HG03066 (cell line): Measurements from ENCODE around the gene SCAPER.
"Not testable (repeated sequence)": the region's sequence is repeated elsewhere in the genome, so short reads cannot be mapped to it uniquely, and the experiment has no call there.

ENCODE experiments used
- ATAC-seq: cut with Tn5 transposase; IDR thresholded peaks from one replicate; pipeline ENCODE4 v1.9.1; 2021; ENCODE audit warnings: low read depth; ENCODE audit not compliant: unreplicated experiment

Gene SCAPER

DNA sequence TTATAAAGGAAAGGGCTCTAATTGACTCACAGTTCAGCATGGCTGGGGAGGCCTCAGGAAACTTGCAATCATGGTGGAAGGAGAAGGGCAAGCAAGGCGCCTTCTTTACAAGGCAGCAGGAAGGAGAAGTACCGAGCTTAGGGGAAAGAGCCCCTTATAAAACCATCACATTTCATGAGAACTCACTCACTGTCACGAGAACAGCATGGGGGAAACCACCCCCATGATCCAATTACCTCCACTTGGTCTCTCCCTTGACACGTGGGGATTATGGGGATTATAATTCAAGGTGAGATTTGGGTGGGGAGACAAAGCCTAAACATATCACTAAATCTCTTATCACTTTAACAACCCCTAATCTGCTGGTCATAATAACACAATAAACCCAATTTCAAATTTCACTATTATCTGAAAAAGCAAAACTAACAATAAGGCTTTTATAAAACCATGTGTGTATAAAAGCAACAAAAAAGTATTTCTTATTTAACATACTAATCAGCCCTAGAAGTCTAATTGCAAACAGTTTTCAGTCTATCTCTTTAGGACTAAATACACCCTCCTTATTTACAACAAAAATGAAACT, 43.2 kb downstream of the SCAPER start:
- no peak for ATAC-seq

DNA sequence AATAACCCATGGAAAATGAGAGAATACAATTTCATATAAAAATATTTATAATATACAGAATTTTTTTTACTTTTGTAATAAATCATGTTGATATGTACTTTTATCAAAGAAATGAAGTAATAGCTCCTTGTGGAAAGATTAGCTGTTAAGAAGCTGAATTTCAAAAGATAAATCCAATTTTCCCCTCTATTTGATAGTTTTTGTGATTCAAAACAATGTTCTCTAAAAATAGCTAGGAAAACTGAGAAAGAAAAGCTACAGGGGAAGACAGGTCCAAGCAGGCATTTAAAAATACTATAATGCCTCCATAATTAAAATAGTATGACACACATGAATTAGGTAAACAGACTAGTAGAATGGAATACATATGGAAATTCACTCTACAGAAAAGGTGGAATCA, 44.9 kb downstream of the SCAPER start:
- no peak for ATAC-seq

DNA sequence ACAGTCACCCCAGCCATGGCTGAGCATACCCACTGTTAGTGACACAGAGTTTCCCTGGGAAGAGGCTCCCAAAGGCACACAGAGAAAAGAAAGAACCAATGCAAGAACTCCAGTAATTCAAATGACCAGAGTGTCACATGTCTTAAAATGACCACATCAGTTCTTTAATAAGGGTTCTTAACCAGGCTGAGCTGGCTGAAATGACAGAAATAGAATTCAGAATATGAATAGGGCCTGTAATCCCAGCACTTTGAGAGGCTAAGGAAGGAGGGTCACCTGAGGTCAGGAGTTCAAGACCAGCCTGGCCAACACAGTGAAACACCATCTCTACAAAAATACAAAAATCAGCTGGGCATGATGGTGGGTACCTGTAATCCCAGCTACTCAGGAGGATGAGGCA, 54.8 kb downstream of the SCAPER start:
- ATAC-seq: not testable (repeated sequence)

DNA sequence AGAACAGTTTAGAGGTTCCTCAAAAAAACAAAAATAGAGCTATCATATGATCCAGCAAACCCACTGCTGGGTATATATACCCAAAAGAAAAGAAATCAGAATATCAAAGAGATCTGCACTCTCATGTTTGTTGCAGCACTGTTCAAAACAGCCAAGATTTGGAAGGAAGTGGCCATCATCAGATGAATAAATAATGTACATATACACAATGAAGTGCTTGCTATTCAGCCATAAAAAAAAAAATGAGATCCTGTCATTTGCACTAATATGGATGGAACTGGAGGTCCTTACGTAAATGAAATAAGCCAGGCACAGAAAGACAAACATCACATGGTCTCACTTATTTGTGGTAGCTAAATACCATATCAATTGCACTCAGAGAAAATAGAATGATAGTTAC, 58.4 kb downstream of the SCAPER start:
- ATAC-seq: no peak

DNA sequence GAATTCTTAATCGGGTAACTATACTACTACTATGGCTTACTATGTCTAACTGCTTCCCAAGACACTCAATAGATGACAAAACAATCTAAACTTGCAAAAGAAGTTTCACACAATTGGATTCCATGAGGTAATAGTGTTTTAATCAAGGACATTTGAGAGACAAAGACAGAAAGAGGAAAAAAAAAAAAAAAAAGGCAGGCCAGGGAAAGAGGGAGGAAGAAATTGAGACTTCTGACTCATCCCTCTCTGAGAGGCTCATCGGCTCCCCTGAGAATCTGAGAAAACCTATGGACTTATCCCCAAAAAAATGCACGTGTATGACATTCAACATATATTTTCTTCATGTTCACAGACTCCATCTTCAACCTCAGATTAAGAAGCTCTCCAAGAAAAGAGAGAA, 61.0 kb downstream of the SCAPER start:
- no peak for ATAC-seq

DNA sequence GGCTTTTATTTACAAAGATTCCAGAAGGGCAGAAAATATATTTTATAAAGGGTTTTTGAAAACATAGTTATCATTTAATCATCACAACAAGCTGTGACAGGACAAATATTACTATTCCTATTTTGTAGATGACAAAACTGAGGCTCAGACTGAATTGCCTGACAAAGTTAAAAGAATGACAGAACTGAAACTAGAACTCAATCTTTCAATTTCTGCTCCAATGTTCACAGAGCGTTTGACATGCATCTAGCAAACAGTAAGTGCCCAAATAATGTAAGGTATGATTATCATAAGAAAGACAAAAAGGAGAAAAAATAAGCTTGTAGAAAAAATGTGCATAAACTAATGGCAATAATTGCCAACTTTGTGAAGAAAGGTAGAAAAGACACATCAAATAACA, 61.9 kb downstream of the SCAPER start:
- ATAC-seq: no peak

DNA sequence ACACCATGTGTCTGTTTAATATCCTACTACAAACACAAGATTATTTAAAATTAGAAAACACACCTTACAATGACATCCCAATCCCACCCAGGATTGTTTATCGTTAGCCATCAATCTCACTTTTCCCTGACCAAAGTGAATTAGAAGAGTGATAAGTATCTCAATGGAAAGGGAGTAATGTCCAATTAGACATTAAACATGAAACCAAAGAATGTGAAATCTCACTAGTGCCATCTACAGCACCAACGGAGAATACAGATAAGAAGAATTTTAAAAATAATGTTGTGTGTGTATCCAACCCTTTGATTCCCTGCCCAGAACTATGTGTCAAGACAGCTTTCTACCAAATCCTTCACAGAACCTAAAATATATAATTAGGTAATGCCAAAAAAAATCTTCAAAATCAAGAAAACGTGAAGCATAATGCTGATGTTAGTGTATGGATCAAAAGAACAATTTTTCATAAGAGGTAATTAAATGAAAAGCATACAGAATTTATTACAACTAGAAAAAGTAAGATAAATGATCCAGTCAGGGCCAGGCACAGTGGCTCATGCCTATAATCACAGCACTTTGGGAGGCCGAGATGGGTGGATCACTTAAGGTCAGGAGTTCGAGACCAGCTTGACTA, 64.2 kb downstream of the SCAPER start:
- ATAC-seq: no peak

DNA sequence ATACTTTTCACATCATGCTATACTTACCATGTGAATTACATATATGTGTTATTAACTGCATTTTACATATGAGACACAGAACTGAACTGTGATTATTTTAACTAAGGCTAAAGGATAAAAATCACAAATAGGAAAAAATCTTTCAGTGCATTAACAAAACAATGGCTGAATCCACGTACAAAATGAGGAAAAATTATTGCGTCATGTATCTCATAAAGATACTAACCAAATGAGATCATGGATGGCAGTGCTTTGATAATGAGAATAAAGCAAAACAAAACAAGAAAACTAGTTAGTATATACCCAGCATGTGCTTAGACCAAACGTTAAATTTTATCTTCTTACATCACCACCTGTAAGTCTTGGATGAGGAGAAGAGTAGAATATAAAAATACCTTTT, 66.0 kb downstream of the SCAPER start:
- ATAC-seq: no peak

DNA sequence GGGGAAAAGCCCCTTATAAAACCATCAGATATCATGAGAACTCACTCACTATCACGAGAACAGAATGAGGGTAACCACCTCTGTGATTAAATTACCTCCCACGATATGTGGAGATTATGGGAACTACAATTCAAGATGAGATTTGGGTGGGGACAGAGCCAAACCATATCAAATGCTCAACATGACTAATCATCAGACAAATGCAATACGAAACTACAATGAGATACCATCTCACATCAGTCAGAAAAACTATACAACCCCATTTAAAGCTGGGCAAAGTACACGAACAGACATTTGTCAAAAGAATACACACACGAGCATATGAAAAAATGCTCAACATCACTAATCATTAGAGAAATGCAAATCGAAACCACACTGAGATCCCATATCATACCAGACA, 67.7 kb downstream of the SCAPER start:
- ATAC-seq: no peak

DNA sequence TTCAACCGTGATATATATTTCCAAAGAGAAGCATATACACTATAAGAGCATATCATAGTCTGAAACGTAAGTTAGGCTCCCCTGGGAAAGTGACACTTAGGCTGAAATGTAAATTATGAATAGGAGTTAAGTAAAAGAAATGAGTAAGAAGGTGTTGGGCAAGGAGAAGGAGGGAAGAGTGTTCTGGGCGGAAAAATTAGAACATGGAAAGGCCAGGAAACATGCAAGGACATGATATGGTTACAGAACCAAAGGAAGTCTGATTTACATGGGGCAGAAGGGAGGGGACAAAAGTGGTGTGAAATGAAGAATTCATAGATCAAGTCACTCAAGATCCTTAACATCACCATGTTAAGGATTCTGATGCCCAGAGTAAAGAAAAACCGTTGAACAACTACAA, 75.2 kb downstream of the SCAPER start:
- ATAC-seq: no peak

DNA sequence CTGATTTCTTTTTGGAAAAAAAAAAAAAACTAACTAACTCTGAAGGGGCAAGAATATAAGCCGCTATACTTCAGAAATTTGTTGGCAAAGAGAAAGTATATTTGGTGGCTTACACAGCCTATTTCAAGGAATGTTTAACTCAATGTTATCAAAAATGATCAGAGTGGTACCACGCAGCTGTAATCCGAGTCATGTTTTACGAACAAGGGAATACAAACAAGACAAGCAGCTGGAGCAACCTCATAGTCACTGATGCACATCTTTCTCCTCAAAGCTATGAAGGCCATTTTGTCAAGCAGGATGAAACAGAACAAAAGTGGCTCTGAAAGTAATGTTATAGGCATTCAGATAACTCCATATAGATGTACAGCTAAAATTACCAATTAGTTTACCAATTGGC, 81.2 kb downstream of the SCAPER start:
- no peak for ATAC-seq

DNA sequence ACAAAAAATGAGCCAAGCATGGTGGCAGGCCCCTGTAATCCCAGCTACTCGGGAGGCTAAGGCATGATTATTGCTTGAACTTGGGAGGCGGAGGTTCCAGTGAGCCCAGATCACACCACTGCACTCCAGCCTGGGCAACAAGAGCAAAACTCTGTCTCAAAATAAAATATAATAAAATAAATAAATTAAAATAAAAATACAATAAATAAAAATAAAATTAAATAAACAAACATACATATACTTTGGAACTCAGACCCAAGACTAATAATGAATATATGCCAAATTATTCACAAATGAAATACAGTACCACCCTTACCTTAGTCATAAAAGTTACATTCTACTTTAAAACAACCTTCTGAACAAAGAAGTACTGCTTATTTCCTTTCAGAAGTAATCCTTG, 81.8 kb downstream of the SCAPER start:
- no peak for ATAC-seq

DNA sequence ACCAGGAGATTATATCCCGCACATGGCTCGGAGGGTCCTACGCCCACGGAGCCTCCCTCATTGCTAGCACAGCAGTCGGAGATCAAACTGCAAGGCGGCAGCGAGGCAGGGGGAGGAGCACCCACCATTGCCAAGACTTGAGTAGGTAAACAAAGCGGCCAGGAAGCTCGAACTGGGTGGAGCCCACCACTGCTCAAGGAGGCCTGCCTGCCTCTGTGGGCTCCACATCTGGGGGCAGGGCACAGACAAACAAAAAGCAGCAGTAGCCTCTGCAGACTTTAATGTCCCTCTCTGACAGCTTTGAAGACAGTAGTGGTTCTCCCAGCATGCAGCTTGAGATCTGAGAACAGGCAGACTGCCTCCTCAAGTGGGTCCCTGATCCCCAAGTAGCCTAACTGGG, 86.2 kb downstream of the SCAPER start:
- ATAC-seq: not testable (repeated sequence)

DNA sequence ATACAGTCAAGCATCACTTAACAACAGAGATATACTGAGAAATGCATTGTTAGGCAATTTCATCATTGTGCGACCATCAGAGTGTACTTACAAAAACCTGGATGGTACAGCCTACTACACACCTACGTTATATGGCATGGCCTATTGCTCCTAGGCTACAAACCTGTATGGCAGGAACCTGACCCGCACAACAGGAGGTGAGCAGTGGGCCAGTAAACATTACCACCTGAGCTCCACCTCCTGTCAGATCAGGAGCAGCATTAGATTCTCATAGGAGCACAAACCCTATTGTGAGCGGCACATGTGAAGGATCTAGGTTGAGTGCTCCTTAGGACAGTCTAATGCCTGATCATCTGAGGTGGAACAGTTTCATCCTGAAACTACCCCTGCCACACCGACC, 89.7 kb downstream of the SCAPER start:
- no peak for ATAC-seq

DNA sequence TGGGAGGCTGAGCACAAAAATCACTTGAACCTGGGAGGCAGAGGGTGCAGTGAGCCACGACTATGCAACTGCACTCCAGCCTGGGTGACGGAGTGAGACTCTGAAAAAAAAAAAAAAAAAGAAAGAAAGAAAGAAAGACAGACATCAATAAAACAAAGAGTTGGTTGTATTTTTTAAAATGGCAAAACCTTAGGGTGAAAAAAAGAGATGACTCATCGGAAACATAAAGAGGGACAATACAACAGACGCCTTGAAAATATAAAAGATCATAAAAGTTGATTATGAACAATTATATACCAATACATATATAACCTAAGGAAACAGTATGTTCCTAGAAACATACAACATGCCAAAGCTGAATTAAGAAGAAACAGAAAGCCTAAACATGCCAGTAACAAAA, 92.8 kb downstream of the SCAPER start:
- ATAC-seq: no peak

DNA sequence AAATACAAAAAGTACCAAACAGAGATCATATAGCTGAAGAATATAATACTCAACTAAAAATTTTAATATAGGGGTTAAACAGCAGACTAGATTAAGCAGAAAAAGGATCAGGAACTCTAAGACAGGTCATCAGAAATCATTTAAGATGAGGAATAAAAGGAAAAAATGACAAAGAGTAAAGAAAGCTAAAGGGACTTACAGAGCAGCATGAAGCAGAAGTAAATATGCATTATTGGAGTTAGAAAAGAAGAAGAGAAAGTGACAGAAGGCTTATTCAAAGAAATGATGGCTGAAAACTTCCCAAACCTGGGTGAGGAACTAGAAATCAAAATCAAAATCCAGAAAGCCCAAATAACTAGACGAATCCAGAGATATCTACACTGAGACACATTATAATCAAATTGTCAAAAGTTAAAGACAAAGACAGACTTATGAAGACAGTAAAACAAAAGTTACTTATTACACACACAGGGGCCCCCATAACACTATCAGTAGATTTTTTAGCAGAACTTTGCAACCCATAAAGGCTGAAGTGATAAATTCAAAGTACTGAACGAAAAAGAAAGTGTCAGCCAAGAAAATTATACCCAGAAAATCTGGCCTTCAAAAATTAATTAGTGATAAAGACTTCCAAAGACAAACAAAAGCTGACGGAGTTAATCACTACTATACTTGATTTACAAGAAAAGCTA, 95.6 kb downstream of the SCAPER start:
- no peak for ATAC-seq

DNA sequence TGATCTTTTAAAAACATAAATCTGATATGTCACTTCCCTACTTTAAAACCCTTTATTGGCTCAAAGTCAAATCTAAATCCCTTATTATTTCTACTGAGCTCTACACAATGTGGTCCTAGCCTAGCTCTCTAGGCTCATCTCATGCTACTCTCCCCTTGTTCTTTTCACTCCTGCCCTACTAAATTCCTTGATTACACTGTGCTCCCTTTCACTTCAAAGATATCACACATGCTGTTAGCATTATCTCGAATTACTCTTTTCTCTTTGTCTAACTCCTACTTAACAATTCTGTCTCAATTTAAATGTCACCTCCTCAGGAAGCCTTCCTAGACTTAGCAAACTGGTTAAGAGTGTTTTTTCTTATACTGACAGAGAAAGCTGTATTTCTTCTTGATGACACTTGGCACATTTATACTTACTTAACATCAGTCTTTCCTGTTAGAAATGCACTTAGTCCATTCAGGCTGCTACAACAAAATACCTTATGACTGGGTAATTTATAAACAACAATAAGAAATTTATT, 102.0 kb downstream of the SCAPER start:
- no peak for ATAC-seq

DNA sequence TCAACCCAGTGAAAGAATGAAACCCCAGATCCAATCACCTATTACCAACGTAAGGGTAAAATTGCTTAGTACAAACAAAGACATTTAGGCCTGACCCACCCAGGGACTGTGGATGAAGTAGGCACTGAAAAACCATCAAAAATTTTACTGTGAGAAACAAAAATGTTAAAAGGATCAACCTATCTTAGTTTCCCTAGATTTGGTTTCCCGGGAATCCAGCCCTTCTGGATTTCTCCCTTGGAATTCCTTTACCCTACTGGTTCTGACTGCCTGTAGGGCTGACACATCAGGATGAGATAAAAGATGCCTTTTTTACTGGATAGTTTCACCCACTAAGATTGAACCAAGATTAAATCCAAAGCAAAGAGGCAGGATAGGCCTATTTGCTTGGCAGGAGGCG, 102.7 kb downstream of the SCAPER start:
- no peak for ATAC-seq

DNA sequence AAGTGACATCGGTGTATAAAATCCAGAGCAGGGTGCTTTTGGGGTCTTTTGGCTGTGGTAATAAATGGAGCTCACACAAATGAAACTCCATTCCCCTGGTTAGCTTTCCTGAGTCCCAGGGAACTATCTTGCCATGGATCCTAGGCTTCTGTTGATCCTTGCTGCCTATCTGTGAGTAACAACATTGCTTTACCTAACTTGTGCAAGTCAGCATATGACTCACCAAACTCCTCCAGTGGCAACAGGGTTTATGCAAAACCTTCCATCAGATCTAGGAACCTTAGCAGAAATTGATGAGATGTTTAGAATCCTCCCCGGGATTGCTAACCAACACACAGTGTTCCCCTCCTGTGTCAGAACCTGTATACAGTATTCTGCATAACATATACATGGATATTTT, 105.4 kb downstream of the SCAPER start:
- no peak for ATAC-seq

DNA sequence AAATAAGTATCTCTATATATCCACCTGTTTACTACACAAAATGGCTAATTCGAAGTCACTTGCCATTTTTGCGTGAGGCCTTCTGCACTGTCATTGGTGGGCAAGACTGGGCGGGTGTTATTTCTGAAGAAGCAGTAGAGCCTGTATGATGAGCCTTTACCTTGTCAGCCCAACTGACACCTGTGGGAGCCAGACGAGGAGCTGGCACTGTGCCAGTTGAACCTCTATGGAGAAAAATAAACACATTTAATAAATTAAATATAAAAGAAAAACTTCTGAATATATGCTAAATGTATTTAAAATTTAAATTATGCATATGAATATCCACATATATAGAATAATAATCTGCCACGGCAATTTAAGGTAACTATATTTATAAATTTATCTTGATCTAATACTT, 109.9 kb downstream of the SCAPER start:
- no peak for ATAC-seq

DNA sequence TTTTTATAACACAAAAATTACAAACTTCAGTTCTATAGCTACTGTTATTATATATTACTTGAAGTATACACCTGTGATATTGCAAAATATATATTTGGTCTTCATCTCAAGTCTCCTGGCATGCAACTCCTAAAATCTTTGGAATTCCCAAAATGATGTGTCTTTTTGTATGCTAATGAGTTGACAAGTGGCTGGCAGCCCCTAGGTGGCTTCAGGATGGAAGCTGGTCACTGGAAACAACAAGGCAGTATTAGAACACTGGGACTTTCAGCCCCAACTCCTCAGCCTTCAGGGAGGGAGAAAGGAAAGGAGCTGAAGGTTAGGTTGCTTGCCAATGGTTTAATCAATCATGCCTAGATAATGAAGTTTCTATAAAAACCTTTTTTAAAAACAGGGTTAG, 112.0 kb downstream of the SCAPER start:
- no peak for ATAC-seq

DNA sequence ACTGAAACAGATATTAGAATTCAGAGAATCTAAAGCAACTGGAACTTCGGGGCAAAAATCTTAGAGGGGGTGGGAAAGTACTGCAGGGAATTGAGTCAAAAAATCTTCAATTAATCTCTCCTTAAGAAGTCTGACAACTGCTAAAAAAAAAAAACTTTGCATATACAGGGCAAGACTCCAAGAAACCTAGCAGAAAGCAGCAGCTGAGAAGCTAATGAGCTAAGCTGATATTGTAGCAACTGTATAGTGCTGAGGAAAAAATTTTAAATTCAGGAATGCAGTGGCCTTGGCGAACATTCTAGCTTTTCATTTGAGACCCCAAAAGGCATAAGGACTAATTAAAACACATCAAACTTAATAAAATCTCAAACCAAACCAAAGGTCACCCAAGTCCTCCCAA, 113.6 kb downstream of the SCAPER start:
- ATAC-seq: no peak
